HCT116 (cell line): ENCODE results near the gene ZBTB20. TPM values are rescaled to one million over a fixed set of nuclear protein-coding genes. Genes with fewer than 3 reads are reported as not detected.

Experiments
- ATAC-seq: fragments of 200-7000 bp; cut with Tn5 transposase; 2 replicates; pipeline ENCODE4 v1.9.1; 2020; ENCODE audit warnings: mild to moderate bottlenecking, moderate library complexity
- BruUV-seq: library from RNA; stranded (reverse); fragments of 400-500 nt; replicated peaks from 2 replicates; lab custom pipeline; 2021; lab: Mats Ljungman, UMichigan
- CTCF ChIA-PET: fragments of 300-600 bp; sonication (Branson Sonifier 250); formaldehyde crosslinking; loops from one replicate; lab custom pipeline; 2021; ENCODE audit warnings: antibody characterized with exemption; lab: Charles Lee
- POLR2A ChIA-PET: fragments of 300-600, 350-600 bp; sonication (Branson Sonifier 250); formaldehyde crosslinking; loops from one replicate; lab custom pipeline; 2021; ENCODE audit warnings: antibody characterized with exemption; lab: Charles Lee
- RAD21 ChIA-PET, 2 experiments: fragments of 300-600 bp; sonication (Branson Sonifier 250); formaldehyde crosslinking; loops; one replicate each; lab custom pipeline; 2023; ENCODE audit warnings: low total read pairs in 2 of 2; ENCODE audit not compliant: uncharacterized antibody in 2 of 2, unreplicated experiment in 2 of 2, low non-redundant PET in 1 of 2; lab: Charles Lee
- DNase-seq: peaks from one replicate; pipeline ENCODE4 v3.0.0-alpha.2; 2010; ENCODE audit warnings: low read depth, low spot score
- H2AFZ ChIP-seq: fragments of 200-600 bp; shearing (Covaris generic), sonication (generic); 2 replicates; pipeline ENCODE4 v1.6.1; 2017; ENCODE audit warnings: low read depth, mixed run types, mixed read lengths, antibody characterized with exemption, low read length; ENCODE audit not compliant: poor library complexity, severe bottlenecking
- H3K27ac ChIP-seq: 2 replicates; pipeline ENCODE4 v1.5.1; 2012; ENCODE audit warnings: low read depth, low read length
- H3K27me3 ChIP-seq: fragments of 200-600 bp; sonication (generic); 2 replicates; pipeline ENCODE4 v1.6.1; 2016; ENCODE audit warnings: mixed run types, low read length, mixed read lengths; ENCODE audit not compliant: insufficient read depth
- H3K36me3 ChIP-seq, 2 experiments: fragments of 200-500 bp in 1 of 2; fragments of 200-600 bp in 1 of 2; sonication (Bioruptor generic) in 1 of 2; sonication (generic) in 1 of 2; 2 replicates each; pipeline versions ENCODE4 v1.5.1 to v1.6.1; 2014 to 2016; ENCODE audit warnings: low read length in 2 of 2, inconsistent platforms in 1 of 2, mixed read lengths in 1 of 2, mixed run types in 1 of 2; ENCODE audit not compliant: insufficient read depth in 2 of 2, control insufficient read depth in 1 of 2
- H3K4me1 ChIP-seq, 2 experiments: fragments of 200-600 bp in 1 of 2; sonication (generic) in 1 of 2; 2 replicates each; pipeline versions ENCODE4 v1.5.1 to v1.6.1; 2012 to 2017; ENCODE audit warnings: low read length in 2 of 2, inconsistent platforms in 1 of 2, mild to moderate bottlenecking in 1 of 2, mixed read lengths in 1 of 2, mixed run types in 1 of 2, moderate library complexity in 1 of 2; ENCODE audit not compliant: insufficient read depth in 2 of 2, control insufficient read depth in 1 of 2
- H3K4me2 ChIP-seq: fragments of 200-600 bp; sonication (generic); 2 replicates; pipeline ENCODE4 v1.6.1; 2017; ENCODE audit warnings: mixed run types, low read length, mixed read lengths
- H3K4me3 ChIP-seq, 2 experiments: fragments of 200-600 bp in 1 of 2; sonication (generic) in 1 of 2; replicated peaks in 1 of 2; 2 replicates each; pipeline ENCODE4 v1.5.1; 2011 to 2016; ENCODE audit warnings: low read length in 2 of 2, control low read depth in 1 of 2, low read depth in 1 of 2, mild to moderate bottlenecking in 1 of 2, mixed read lengths in 1 of 2, mixed run types in 1 of 2
- H3K79me2 ChIP-seq: fragments of 200-600 bp; sonication (generic); 2 replicates; pipeline ENCODE4 v1.6.1; 2017; ENCODE audit warnings: mild to moderate bottlenecking, mixed run types, low read length, moderate library complexity, mixed read lengths; ENCODE audit not compliant: insufficient read depth
- H3K9ac ChIP-seq: fragments of 200-600 bp; sonication (generic); 2 replicates; pipeline ENCODE4 v1.6.1; 2016; ENCODE audit warnings: low read length, mixed read lengths
- H3K9me2 ChIP-seq: fragments of 200-600 bp; sonication (generic), shearing (Covaris generic); 2 replicates; pipeline ENCODE4 v1.6.1; 2017; ENCODE audit warnings: mixed run types, mild to moderate bottlenecking, moderate library complexity; ENCODE audit not compliant: insufficient read depth
- H3K9me3 ChIP-seq, 2 experiments: fragments of 200-500 bp in 1 of 2; fragments of 200-600 bp in 1 of 2; sonication (Bioruptor generic) in 1 of 2; sonication (generic) in 1 of 2; 2 replicates each; pipeline ENCODE4 v1.6.1; 2014 to 2017; ENCODE audit warnings: low read length in 2 of 2, mixed read lengths in 2 of 2, inconsistent platforms in 1 of 2, low read depth in 1 of 2, mild to moderate bottlenecking in 1 of 2, mixed run types in 1 of 2, moderate library complexity in 1 of 2; ENCODE audit not compliant: control insufficient read depth in 1 of 2, insufficient read depth in 1 of 2
- H4K20me1 ChIP-seq: fragments of 200-600 bp; sonication (generic), shearing (Covaris generic); 2 replicates; pipeline ENCODE4 v1.6.1; 2017; ENCODE audit warnings: mixed run types, mild to moderate bottlenecking, moderate library complexity; ENCODE audit not compliant: insufficient read depth
- CBX3 ChIP-seq: IDR thresholded peaks from 2 replicates; pipeline ENCODE4 v1.6.1; 2012; ENCODE audit warnings: low read depth
- ELF1 ChIP-seq: IDR thresholded peaks from 2 replicates; pipeline ENCODE4 v1.6.1; 2012; ENCODE audit warnings: low read depth, borderline replicate concordance
- JUND ChIP-seq: IDR thresholded peaks from 2 replicates; pipeline ENCODE4 v1.6.1; 2012
- RAD21 ChIP-seq: IDR thresholded peaks from 2 replicates; pipeline ENCODE4 v1.6.1; 2012; ENCODE audit warnings: low read depth, mild to moderate bottlenecking
- SIN3A ChIP-seq: IDR thresholded peaks from 2 replicates; pipeline ENCODE4 v1.6.1; 2012; ENCODE audit warnings: low read depth
- SP1 ChIP-seq: IDR thresholded peaks from 2 replicates; pipeline ENCODE4 v1.6.1; 2012; ENCODE audit warnings: low read depth
- SRF ChIP-seq: IDR thresholded peaks from 2 replicates; pipeline ENCODE4 v1.6.1; 2012; ENCODE audit warnings: low read depth
- TCF7L2 ChIP-seq: IDR thresholded peaks from 2 replicates; pipeline ENCODE4 v1.7.0; 2011; ENCODE audit warnings: borderline replicate concordance, inconsistent platforms; ENCODE audit not compliant: insufficient read depth, insufficient read length; ENCODE audit errors: extremely low read depth
- ZFX ChIP-seq: fragments of 450-650 bp; IDR thresholded peaks from 2 replicates; pipeline ENCODE4 v1.6.1; 2017
- ZNF274 ChIP-seq: fragments of 200-500 bp; sonication (Bioruptor generic); IDR thresholded peaks from 2 replicates; pipeline ENCODE4 v1.6.1; 2014; ENCODE audit warnings: mild to moderate bottlenecking, low read depth, low read length, inconsistent platforms
- intact Hi-C: fragments of 100-400 bp; cut with micrococcal nuclease; formaldehyde crosslinking; loops from 2 replicates; pipeline ENCODE4 v1.10.0; 2022
- total RNA-seq: library from RNA; stranded (reverse); gene quantifications from one replicate; pipeline ENCODE4 v1.2.1, GENCODE V29; 2021; ENCODE audit not compliant: unreplicated experiment
- TF ChIP-seq, protein P1 (sequence below), 3 experiments: fragments of 200-600 bp in 1 of 3; sonication (generic) in 1 of 3; IDR thresholded peaks in 2 of 3; conservative IDR thresholded peaks in 1 of 3; 2 replicates each; pipeline ENCODE4 v1.5.1; 2012 to 2017; ENCODE audit warnings: low read depth in 2 of 3, low read length in 2 of 3, antibody characterized with exemption in 1 of 3, borderline replicate concordance in 1 of 3, control low read depth in 1 of 3, mild to moderate bottlenecking in 1 of 3, mixed read lengths in 1 of 3, mixed run types in 1 of 3, moderate library complexity in 1 of 3; ENCODE audit not compliant: insufficient read depth in 1 of 3
- TF ChIP-seq, protein P2 (sequence below): IDR thresholded peaks from 2 replicates; pipeline ENCODE4 v1.6.1; 2012

The ZBTB20 gene
- total RNA-seq, 1 experiment from 2014 or later = 42.1 TPM

DNA sequence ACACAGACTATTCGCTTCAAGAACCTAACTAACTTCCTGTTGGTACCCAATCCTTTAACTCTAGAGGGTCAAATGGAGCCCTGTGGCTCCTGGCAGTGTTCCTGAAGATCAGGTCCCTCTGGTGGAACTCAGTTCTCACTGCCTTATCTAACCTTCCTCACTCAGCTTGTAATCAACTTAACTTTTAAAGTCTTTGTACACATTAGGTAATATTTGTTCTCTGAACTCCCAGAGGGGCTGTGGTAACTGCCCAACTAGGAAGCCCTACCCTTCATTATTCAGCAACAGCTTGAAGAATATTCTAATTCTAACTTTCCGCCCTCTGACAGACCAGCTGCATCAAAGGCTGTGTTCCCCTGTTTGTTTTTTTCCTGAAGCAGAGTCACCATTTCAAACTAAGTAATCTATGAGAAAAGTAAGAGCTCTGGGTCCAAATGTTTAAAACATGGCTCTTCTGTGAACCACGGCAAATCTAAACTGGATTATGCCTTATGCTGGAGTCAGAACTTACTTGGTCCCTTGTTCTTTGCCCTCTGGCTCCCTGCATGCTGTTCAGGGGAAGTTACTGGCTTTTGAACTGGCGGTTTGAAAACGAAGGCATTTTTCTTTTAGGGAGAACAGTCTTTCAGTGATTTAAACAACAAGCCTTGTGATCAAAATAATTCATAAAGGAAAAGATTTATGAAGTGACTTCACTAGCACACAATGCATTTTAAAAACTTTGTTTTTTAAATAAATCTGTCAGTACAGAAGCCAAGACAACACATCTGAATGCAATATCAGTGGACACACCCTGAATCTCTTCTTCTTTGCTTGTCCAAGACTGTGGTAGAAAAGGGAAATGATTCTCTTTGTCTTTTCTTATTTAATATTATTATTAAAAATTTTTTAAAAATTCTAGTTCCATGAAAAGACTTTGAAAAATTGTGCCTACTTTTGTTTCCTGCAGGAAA lies 487.7 kb downstream of the ZBTB20 start:
- Histone ChIP-seq H3K9me2 (no peaks in the 10 kb centered on the region), H3K4me3 (no peak overlapping the region), H3K27me3 (no peaks in the 10 kb centered on the region), H3K9me3 (peaks cover 0 to 7% of the 10 kb centered on the region in 2 experiments; a peak in 1 of 4 replicates), H2AFZ (no peak overlapping the region), H4K20me1 (no peaks in the 10 kb centered on the region), H3K27ac (peak overlapping the region; percentile 55), H3K9ac (no peak overlapping the region), H3K4me2 (no peak overlapping the region), H3K79me2 (peaks cover 68% of the 10 kb centered on the region), H3K36me3 (peaks cover 0 to 18% of the 10 kb centered on the region in 2 experiments; a peak in 2 of 4 replicates)
- no TSS peak for BruUV-seq
- ATAC-seq (no peak), DNase-seq (no peak)
- POLR2A ChIA-PET = no interaction called here
- intact Hi-C loops = no loop called here
- RAD21 ChIA-PET = no interaction called here
- no peak for TF ChIP-seq SP1
- TF ChIP-seq JUND = no peak
- no peak for TF ChIP-seq CBX3
- no peak for TF ChIP-seq ZNF274
- no peak for TF ChIP-seq TCF7L2
- TF ChIP-seq ELF1 = no peak
- TF ChIP-seq SRF = no peak
- no peak for TF ChIP-seq SIN3A
- TF ChIP-seq RAD21 = no peak
- TF ChIP-seq ZFX = no peak
- TF ChIP-seq, protein P1, sequence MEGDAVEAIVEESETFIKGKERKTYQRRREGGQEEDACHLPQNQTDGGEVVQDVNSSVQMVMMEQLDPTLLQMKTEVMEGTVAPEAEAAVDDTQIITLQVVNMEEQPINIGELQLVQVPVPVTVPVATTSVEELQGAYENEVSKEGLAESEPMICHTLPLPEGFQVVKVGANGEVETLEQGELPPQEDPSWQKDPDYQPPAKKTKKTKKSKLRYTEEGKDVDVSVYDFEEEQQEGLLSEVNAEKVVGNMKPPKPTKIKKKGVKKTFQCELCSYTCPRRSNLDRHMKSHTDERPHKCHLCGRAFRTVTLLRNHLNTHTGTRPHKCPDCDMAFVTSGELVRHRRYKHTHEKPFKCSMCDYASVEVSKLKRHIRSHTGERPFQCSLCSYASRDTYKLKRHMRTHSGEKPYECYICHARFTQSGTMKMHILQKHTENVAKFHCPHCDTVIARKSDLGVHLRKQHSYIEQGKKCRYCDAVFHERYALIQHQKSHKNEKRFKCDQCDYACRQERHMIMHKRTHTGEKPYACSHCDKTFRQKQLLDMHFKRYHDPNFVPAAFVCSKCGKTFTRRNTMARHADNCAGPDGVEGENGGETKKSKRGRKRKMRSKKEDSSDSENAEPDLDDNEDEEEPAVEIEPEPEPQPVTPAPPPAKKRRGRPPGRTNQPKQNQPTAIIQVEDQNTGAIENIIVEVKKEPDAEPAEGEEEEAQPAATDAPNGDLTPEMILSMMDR (IDR thresholded peaks at IDR 0.05 in 2 of 3, conservative IDR thresholded peaks at IDR 0.05 in 1 of 3; ENCODE audit: borderline replicate concordance in 1 of 3, insufficient read depth in 1 of 3, low read depth in 2 of 3, low read length in 2 of 3) = no peak
- TF ChIP-seq, protein P2, sequence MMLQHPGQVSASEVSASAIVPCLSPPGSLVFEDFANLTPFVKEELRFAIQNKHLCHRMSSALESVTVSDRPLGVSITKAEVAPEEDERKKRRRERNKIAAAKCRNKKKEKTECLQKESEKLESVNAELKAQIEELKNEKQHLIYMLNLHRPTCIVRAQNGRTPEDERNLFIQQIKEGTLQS = no peak
- TF ChIP-seq, all 23 proteins: peak for 0
- CTCF ChIA-PET = interaction anchor here (1.7 kb wide), 1 partner anchor 13 kb away, joined by 4 read pairs; no protein-coding TSS in a partner anchor
- H3K4me1 ChIP-seq = peaks cover 41 to 56% of the 10 kb centered on the region in 2 experiments; a peak in 3 of 4 replicates
